Fibroblast of gingiva (primary cell): ENCODE measurements around the gene PLCL2.

ENCODE experiments used
- DNase-seq: peaks from one replicate; pipeline ENCODE4 v3.0.0-alpha.2; 2011; ENCODE audit warnings: low read depth

Gene PLCL2

GRCh38 chr3:17044855-17045254, 160.1 kb downstream of the PLCL2 start:
- DNase-seq, result no peak

GRCh38 chr3:17045705-17046104, 160.9 kb downstream of the PLCL2 start:
- no peak for DNase-seq

- DNase-seq, result no peak
These were observed 161.9 kb downstream of the PLCL2 start for GRCh38 chr3:17046623-17047022.

- no peak for DNase-seq
These were observed 162.4 kb downstream of the PLCL2 start for GRCh38 chr3:17047162-17047561.

GRCh38 chr3:17047894-17048293, 163.1 kb downstream of the PLCL2 start:
- DNase-seq, result no peak

GRCh38 chr3:17050071-17050470, 165.3 kb downstream of the PLCL2 start:
- peak; percentile 56 for DNase-seq

GRCh38 chr3:17050506-17050905, 165.8 kb downstream of the PLCL2 start:
- no peak for DNase-seq

- DNase-seq, result no peak
These were observed 167.6 kb downstream of the PLCL2 start for GRCh38 chr3:17052363-17052762.

GRCh38 chr3:17054301-17054981, 169.7 kb downstream of the PLCL2 start:
- no peak for DNase-seq

GRCh38 chr3:17054982-17055343, 170.2 kb downstream of the PLCL2 start:
- DNase-seq, result no peak

- peak; percentile 45 for DNase-seq
These were observed 170.9 kb downstream of the PLCL2 start for GRCh38 chr3:17055374-17056276.

- no peak for DNase-seq
These were observed 172.6 kb downstream of the PLCL2 start for GRCh38 chr3:17057321-17057720.

GRCh38 chr3:17059989-17060550, 175.3 kb downstream of the PLCL2 start:
- DNase-seq, result no peak

- DNase-seq, result no peak
These were observed 176.2 kb downstream of the PLCL2 start for GRCh38 chr3:17061005-17061404.

GRCh38 chr3:17062736-17063135, 178.0 kb downstream of the PLCL2 start:
- DNase-seq, result no peak

GRCh38 chr3:17063596-17063995, 178.8 kb downstream of the PLCL2 start:
- DNase-seq, result no peak

GRCh38 chr3:17065315-17065714, 180.6 kb downstream of the PLCL2 start:
- no peak for DNase-seq

GRCh38 chr3:17065881-17066280, 181.1 kb downstream of the PLCL2 start:
- DNase-seq, result no peak

GRCh38 chr3:17069754-17070153, 185.0 kb downstream of the PLCL2 start:
- DNase-seq, result no peak

- peak; percentile 70 for DNase-seq
These were observed 185.6 kb downstream of the PLCL2 start for GRCh38 chr3:17070161-17070959.

- DNase-seq, result no peak
These were observed 189.8 kb downstream of the PLCL2 start for GRCh38 chr3:17074559-17074958.

GRCh38 chr3:17075358-17075757, 190.6 kb downstream of the PLCL2 start:
- no peak for DNase-seq
